Measurements from ENCODE around the gene TRIM49D1. TPM values are rescaled to one million over a fixed set of nuclear protein-coding genes. Genes with fewer than 3 reads are reported as not detected.
"Not testable (repeated sequence)": the region's sequence is repeated elsewhere in the genome, so short reads cannot be mapped to it uniquely, and the experiment has no call there.

TRIM49D1 gene
- not detected for polyA plus RNA-seq

DNA sequence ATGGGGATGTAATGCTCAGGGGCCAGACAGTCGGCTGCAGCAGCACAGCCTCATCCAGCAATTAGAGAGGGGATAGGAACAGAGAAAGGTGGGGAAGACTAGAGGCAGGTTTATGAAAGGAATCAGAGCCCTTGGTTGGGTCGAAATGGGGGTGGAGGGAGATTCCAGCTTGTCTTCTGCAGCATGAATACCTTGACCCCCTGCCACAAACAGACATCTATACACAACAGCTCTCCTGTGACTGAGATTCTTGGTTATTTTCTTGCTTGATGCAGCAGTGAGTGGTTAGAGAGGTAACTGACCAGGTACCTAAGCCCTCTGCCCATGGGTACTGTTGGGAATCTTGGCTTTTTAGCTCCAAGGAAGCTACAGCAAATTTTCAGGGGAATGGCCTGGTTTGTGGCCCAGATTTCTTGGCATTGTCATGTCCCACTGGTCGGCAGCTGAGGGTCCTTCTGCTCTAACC is at the start of gene TRIM49D1:
Gene TRIM49D1 (minus strand): TSS at position 51 of the 466 bp plus-strand sequence. CDS start 4,535 bp downstream, outside the sequence.
- 37 to 61% (median 58%) methylated on average over 3 of the region's 3 CpGs for WGBS, 3 donors

DNA sequence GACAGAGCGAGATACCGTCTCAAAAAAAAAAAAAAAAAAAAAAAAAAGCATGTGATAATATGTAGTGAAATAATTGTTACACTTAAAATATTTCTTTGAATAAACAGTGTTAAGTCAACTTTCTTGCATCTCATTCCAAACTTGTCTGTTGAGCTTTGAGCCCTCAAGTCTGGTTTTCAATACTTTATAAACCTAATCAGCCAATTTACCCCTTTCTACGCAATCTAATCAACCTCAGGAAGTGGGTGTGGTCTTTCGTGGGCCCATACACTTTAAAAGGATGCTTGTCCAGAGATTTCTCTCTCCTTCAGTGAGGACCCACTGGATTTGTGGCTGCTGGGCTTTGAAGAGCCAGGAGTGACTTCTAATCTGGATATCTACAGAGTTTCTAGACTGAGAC is 43.7 kb upstream of the TRIM49D1 start, which contains the start of gene TRIM64:
Gene TRIM64 (plus strand): TSS at position 301 of the 400 bp plus-strand sequence. CDS start 2,467 bp downstream, outside the sequence.
- not testable (repeated sequence) for H3K27ac ChIP-seq (ENCODE audit: low read depth, low read length)
- no CpG with 5 or more reads among the region's 4 CpGs for WGBS, 3 donors

More for the DNA sequence above, at the start of gene TRIM49D1:
- H3K27ac ChIP-seq (ENCODE audit: low read depth, low read length), result no peak within 1 kb of the TSS

GRCh38 chr11:89960833-89961232 is 38.8 kb upstream of the TRIM49D1 start:
- WGBS, 3 donors, result 84 to 90% (median 88%) methylated on average over 3 to 4 of the region's 6 CpGs
- not testable (repeated sequence) for H3K27ac ChIP-seq (ENCODE audit: low read depth, low read length)

DNA sequence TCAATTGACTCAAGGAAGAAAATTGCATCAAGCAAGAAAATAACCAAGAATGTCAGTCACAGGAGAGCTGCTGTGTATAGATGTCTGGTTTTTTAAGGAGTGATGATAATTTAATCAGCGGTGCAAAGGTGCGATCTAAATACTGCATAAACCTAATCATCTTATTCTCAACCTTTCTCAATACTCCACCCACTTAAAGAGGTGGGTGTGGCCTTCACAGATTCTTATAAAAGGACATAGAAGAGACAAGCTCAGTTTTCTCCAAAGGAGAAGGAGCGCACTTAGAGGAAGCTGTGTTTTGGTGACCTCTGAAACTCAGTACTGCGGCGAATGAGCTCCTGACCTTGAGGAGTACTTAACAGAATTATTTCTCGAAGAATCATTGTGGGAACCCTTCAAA is 1.7 kb upstream of the TRIM49D1 start, which contains the start of gene TRIM49D2:
Gene TRIM49D2 (plus strand): TSS at position 301 of the 400 bp plus-strand sequence. CDS start 2,698 bp downstream, outside the sequence.
- H3K27ac ChIP-seq (ENCODE audit: low read depth, low read length), result not testable (repeated sequence)
- WGBS, 3 donors, result 80 to 87% (median 84%) methylated on average over 2 of the region's 6 CpGs

GRCh38 chr11:89900809-89901208 is 21.2 kb downstream of the TRIM49D1 start:
- not testable (repeated sequence) for H3K27ac ChIP-seq (ENCODE audit: low read depth, low read length)
- WGBS, 3 donors, result 76 to 95% (median 91%) methylated on average over 2 to 10 of the region's 14 CpGs

DNA sequence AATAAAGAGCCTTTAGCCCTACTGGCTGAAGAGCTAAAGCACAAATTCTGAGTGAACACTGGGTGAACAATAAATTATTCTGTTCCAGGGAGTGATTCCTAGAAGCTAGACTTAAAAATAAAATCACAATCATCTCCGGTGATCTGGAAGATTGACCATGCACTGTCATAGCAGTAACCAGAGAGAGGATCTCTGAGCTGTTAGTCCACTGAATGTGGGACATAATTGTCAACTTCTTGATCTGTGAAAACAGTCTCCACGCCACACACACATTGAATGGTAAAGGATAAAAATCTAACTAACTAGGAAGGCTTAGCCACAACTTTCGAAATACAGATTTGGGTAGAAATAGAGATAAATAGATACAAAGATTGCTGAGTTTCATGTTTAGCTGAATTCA is 28.8 kb downstream of the TRIM49D1 start:
- WGBS, 3 donors, result 74 to 85% (median 81%) methylated on average over 2 of the region's 3 CpGs
- not testable (repeated sequence) for H3K27ac ChIP-seq (ENCODE audit: low read depth, low read length)

DNA sequence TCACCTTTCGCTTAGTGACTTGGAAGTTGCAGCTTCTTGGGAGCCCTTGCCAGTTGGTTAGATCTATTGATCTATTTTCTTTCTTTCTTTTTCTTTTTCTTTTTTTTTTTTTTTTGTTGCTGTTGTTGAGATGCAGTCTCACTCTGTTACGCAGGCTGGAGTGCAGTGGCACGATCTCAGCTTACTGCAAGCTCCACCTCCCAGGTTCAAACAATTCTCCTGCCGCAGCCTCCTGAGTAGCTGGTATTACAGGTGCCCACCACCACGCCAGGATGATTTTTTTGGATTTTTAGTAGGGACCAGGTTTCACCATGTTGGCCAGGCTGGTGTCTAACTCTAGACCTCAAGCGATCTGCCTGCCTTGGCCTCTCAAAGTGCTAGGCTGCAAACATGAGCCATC is 44.5 kb downstream of the TRIM49D1 start:
- not testable (repeated sequence) for H3K27ac ChIP-seq (ENCODE audit: low read depth, low read length)
- WGBS, 3 donors, result 82 to 91% (median 82%) methylated on average over 5 to 6 of the region's 6 CpGs

GRCh38 chr11:89872588-89872987 is 49.5 kb downstream of the TRIM49D1 start:
- 62 to 83% (median 69%) methylated on average over 2 of the region's 2 CpGs for WGBS, 3 donors
- H3K27ac ChIP-seq (ENCODE audit: low read depth, low read length), result not testable (repeated sequence)

- H3K27ac ChIP-seq (ENCODE audit: low read depth, low read length), result not testable (repeated sequence)
- 12 to 39% (median 21%) methylated on average over 9 to 10 of the region's 35 CpGs for WGBS, 3 donors
These were observed 56.8 kb downstream of the TRIM49D1 start for GRCh38 chr11:89865223-89865622.

GRCh38 chr11:89863906-89864704 is 57.9 kb downstream of the TRIM49D1 start:
- 0 to 3% (median 1%) methylated on average over 5 to 35 of the region's 66 CpGs for WGBS, 3 donors

More at GRCh38 chr11:89863906-89864704, 57.9 kb downstream of the TRIM49D1 start:
- not testable (repeated sequence) for H3K27ac ChIP-seq (ENCODE audit: low read depth, low read length)

Other genes with a start within 250 kb of the TRIM49D1 start
- gene TRIM77, start 211.9 kb downstream of the TRIM49D1 start, polyA plus RNA-seq, result not detected
- not detected for gene TRIM49, start 113.7 kb downstream of the TRIM49D1 start, polyA plus RNA-seq
- not detected for gene TRIM64B, start 43.8 kb downstream of the TRIM49D1 start, polyA plus RNA-seq
- gene TRIM49D2, start 1.8 kb upstream of the TRIM49D1 start, polyA plus RNA-seq, result not detected
- gene TRIM64, start 43.8 kb upstream of the TRIM49D1 start, polyA plus RNA-seq, result not detected
- gene TRIM49C, start 108.9 kb upstream of the TRIM49D1 start, polyA plus RNA-seq, result not detected
- gene UBTFL1, start 163.7 kb upstream of the TRIM49D1 start, polyA plus RNA-seq, result not detected
- 1 to 10 TPM in 2 of 3 donors, under 1 TPM in 1; 0.32 to 5.5 (median 4.0) TPM for gene NAALAD2, start 212.4 kb upstream of the TRIM49D1 start, polyA plus RNA-seq

Measured in adipose tissue (tissue), 3 donors.